Endodermal cell (in vitro differentiated cells): ENCODE data around the gene FAS. TPM values are rescaled to one million over a fixed set of nuclear protein-coding genes. Genes with fewer than 3 reads are reported as not detected.

Source experiments
- DNase-seq: peaks from one replicate; pipeline ENCODE4 v3.0.0-alpha.2; 2017
- H3K27ac ChIP-seq: 2 replicates; pipeline ENCODE4 v1.5.1; 2013; ENCODE audit warnings: mild to moderate bottlenecking, low read depth, low read length, moderate library complexity
- H3K27me3 ChIP-seq: 2 replicates; pipeline ENCODE4 v1.6.1; 2013; ENCODE audit warnings: mild to moderate bottlenecking, low read length, moderate library complexity; ENCODE audit not compliant: insufficient read depth, control insufficient read depth, poor library complexity, severe bottlenecking
- H3K36me3 ChIP-seq: 2 replicates; pipeline ENCODE4 v1.7.0; 2013; ENCODE audit warnings: mild to moderate bottlenecking, low read length, moderate library complexity; ENCODE audit not compliant: control insufficient read depth, insufficient read depth
- H3K4me1 ChIP-seq: one replicate; pipeline ENCODE4 v1.7.0; 2013; ENCODE audit warnings: low read length; ENCODE audit not compliant: control insufficient read depth, insufficient read depth
- H3K4me3 ChIP-seq: 2 replicates; pipeline ENCODE4 v1.5.1; 2013; ENCODE audit warnings: mild to moderate bottlenecking, low read length, moderate library complexity
- H3K9ac ChIP-seq: 2 replicates; pipeline ENCODE4 v1.6.1; 2013; ENCODE audit warnings: mild to moderate bottlenecking, low read length, moderate library complexity; ENCODE audit not compliant: poor library complexity, severe bottlenecking; ENCODE audit errors: extremely low read depth
- H3K9me3 ChIP-seq: 2 replicates; pipeline ENCODE4 v1.6.1; 2013; ENCODE audit warnings: mild to moderate bottlenecking, low read length, moderate library complexity; ENCODE audit not compliant: control insufficient read depth
- H3K27ac Mint-ChIP-seq: 2 replicates; pipeline ENCODE4 v1.8.0; 2020; ENCODE audit warnings: mixed read lengths
- H3K27me3 Mint-ChIP-seq: 2 replicates; pipeline ENCODE4 v1.8.0; 2021; ENCODE audit warnings: mild to moderate bottlenecking, mixed read lengths; ENCODE audit not compliant: insufficient read depth
- H3K36me3 Mint-ChIP-seq: 2 replicates; pipeline ENCODE4 v1.8.0; 2020; ENCODE audit warnings: low read depth, mixed read lengths
- H3K4me1 Mint-ChIP-seq: 2 replicates; pipeline ENCODE4 v1.8.0; 2020; ENCODE audit warnings: mixed read lengths
- H3K4me3 Mint-ChIP-seq: 2 replicates; pipeline ENCODE4 v1.8.0; 2020; ENCODE audit warnings: mild to moderate bottlenecking, moderate library complexity, mixed read lengths
- H3K9me3 Mint-ChIP-seq: 2 replicates; pipeline ENCODE4 v1.8.0; 2020; ENCODE audit warnings: mild to moderate bottlenecking, mixed read lengths
- WGBS, 2 experiments: methylation state at CpG; one replicate each; pipeline versions ENCODE4 v1.1.5 to v1.1.7; 2013; ENCODE audit warnings: missing lambda C conversion rate in 2 of 2, mixed read lengths in 1 of 2; ENCODE audit not compliant: insufficient coverage in 1 of 2, insufficient read length in 1 of 2; 5-methylcytosine and 5-hydroxymethylcytosine counted together
- microRNA-seq: library from miRNA; unstranded; fragments of <30 nt; microRNA quantifications from one replicate; pipeline ENCODE4 v1.2.0, GENCODE V29; 2020; ENCODE audit warnings: borderline microRNAs expressed
- total RNA-seq, 2 donors: library from RNA; stranded (reverse); fragmentation: NEBNext Ultra II Directional in 1 of 2; extraction: Animal tissue kit (Norgen Biotek cat#: 25700) in 1 of 2; gene quantifications; 2 replicates in 1 of 2; 3 replicates in 1 of 2; pipeline ENCODE4 v1.2.1, GENCODE V29; 2021
- TF ChIP-seq, protein P1 (sequence below): fragments of 200-600 bp; sonication (generic); conservative IDR thresholded peaks from 2 replicates; pipeline ENCODE4 v1.5.0; 2021; ENCODE audit warnings: antibody characterized with exemption, mild to moderate bottlenecking

FAS gene
- total RNA-seq, 2 donors from 2014 or later, result 0.95 TPM; not detected in 1

DNA sequence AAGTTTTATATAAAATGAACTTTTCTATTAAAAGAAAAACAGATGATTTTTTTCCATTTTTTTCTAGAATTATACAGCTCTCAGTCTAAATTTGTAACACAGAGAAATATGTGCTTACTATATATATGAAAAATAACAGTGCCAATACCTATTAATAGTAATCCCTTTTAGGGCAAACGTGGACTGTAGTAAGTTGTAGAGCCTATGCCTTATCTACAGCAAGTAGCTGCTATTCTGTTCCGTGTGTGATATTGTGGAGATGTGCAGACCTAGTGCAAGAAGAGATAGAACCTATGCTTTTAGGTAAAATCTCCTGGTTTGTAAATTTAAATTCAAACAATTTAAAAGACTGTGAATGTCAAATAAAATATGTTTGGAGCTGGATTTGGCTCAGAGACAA is 72.9 kb downstream of the FAS start:
- H3K4me1 ChIP-seq, result no peaks in the 10 kb centered on the region
- TF ChIP-seq, protein P1, sequence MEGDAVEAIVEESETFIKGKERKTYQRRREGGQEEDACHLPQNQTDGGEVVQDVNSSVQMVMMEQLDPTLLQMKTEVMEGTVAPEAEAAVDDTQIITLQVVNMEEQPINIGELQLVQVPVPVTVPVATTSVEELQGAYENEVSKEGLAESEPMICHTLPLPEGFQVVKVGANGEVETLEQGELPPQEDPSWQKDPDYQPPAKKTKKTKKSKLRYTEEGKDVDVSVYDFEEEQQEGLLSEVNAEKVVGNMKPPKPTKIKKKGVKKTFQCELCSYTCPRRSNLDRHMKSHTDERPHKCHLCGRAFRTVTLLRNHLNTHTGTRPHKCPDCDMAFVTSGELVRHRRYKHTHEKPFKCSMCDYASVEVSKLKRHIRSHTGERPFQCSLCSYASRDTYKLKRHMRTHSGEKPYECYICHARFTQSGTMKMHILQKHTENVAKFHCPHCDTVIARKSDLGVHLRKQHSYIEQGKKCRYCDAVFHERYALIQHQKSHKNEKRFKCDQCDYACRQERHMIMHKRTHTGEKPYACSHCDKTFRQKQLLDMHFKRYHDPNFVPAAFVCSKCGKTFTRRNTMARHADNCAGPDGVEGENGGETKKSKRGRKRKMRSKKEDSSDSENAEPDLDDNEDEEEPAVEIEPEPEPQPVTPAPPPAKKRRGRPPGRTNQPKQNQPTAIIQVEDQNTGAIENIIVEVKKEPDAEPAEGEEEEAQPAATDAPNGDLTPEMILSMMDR, result no peak

GRCh38 chr10:89064748-89065147 is 74.2 kb downstream of the FAS start:
- Mint-ChIP-seq H3K4me1 (peaks cover 5% of the 10 kb centered on the region), H3K36me3 (no peaks in the 10 kb centered on the region), H3K9me3 (no peaks in the 10 kb centered on the region), H3K4me3 (no peak overlapping the region), H3K27me3 (no peaks in the 10 kb centered on the region), H3K27ac (no peak overlapping the region)
- H3K27ac ChIP-seq, result no peak overlapping the region
- H3K27me3 ChIP-seq, result no peaks in the 10 kb centered on the region
- WGBS, 2 experiments, result 82 to 86% methylated on average over 4 to 5 of the region's 5 CpGs
- H3K9me3 ChIP-seq, result no peaks in the 10 kb centered on the region
- no peak overlapping the region for H3K9ac ChIP-seq
- H3K36me3 ChIP-seq, result no peaks in the 10 kb centered on the region
- no peak for DNase-seq
- TF ChIP-seq, protein P1, result no peak
- no peak overlapping the region for H3K4me3 ChIP-seq
- H3K4me1 ChIP-seq, result no peaks in the 10 kb centered on the region

More for the DNA sequence above, 72.9 kb downstream of the FAS start:
- Histone ChIP-seq H3K27ac (no peak overlapping the region), H3K9me3 (no peaks in the 10 kb centered on the region), H3K36me3 (no peaks in the 10 kb centered on the region), H3K9ac (no peak overlapping the region), H3K4me3 (no peak overlapping the region), H3K27me3 (no peaks in the 10 kb centered on the region)
- no peaks in the 10 kb centered on the region for H3K36me3 Mint-ChIP-seq
- no peak for DNase-seq
- H3K27me3 Mint-ChIP-seq, result no peaks in the 10 kb centered on the region
- H3K4me3 Mint-ChIP-seq, result no peak overlapping the region
- H3K4me1 Mint-ChIP-seq, result peaks cover 5% of the 10 kb centered on the region
- 88 to 90% methylated on average over 1 to 2 of the region's 2 CpGs for WGBS, 2 experiments
- H3K27ac Mint-ChIP-seq, result no peak overlapping the region
- no peaks in the 10 kb centered on the region for H3K9me3 Mint-ChIP-seq

Small RNA genes lying within 50 kb of the gene (microRNA-seq; reads per million reads assigned to microRNA genes)
- not detected for gene MIR4679-1
- gene MIR4679-2, result not detected

Other genes with a start within 250 kb of the FAS start
- gene LIPN, start 230.8 kb upstream of the FAS start, total RNA-seq, result not detected
- gene LIPM, start 188.1 kb upstream of the FAS start, total RNA-seq, result not detected
- gene ANKRD22, start 139.0 kb upstream of the FAS start, total RNA-seq, result not detected
- 1 to 10 TPM; 1.2 to 4.1 TPM for gene STAMBPL1, start 110.6 kb upstream of the FAS start, total RNA-seq
- not detected for gene ACTA2, start 38.0 kb upstream of the FAS start, total RNA-seq
- gene CH25H, start 216.5 kb downstream of the FAS start, total RNA-seq, result not detected